Chondrocyte (in vitro differentiated cells): ENCODE data around the gene RPS6KB2. TPM values are rescaled to one million over a fixed set of nuclear protein-coding genes. Genes with fewer than 3 reads are reported as not detected.

ENCODE experiments used
- DNase-seq: peaks from one replicate; pipeline ENCODE4 v3.0.0; 2021; ENCODE audit warnings: mixed read lengths, low spot score
- H3K27ac Mint-ChIP-seq: one replicate; pipeline ENCODE4 v1.8.0; 2021; ENCODE audit warnings: mild to moderate bottlenecking, moderate library complexity, mixed read lengths; ENCODE audit not compliant: unreplicated experiment
- H3K27me3 Mint-ChIP-seq: 2 replicates; pipeline ENCODE4 v1.8.0; 2021; ENCODE audit warnings: low read depth, mixed read lengths
- H3K36me3 Mint-ChIP-seq: 2 replicates; pipeline ENCODE4 v1.8.0; 2021; ENCODE audit warnings: low read depth, mixed read lengths
- H3K4me1 Mint-ChIP-seq: 2 replicates; pipeline ENCODE4 v1.8.0; 2021; ENCODE audit warnings: low read depth, mild to moderate bottlenecking, mixed read lengths
- H3K4me3 Mint-ChIP-seq: one replicate; pipeline ENCODE4 v1.8.0; 2021; ENCODE audit warnings: mild to moderate bottlenecking, moderate library complexity, mixed read lengths; ENCODE audit not compliant: unreplicated experiment
- H3K9me3 Mint-ChIP-seq: 2 replicates; pipeline ENCODE4 v1.8.0; 2021; ENCODE audit warnings: low read depth, mixed read lengths
- total RNA-seq: library from RNA; stranded (reverse); gene quantifications from 3 replicates; pipeline ENCODE4 v1.2.1, GENCODE V29; 2021
- TF ChIP-seq, protein P1 (sequence below): fragments of 200-600 bp; sonication (generic); IDR thresholded peaks from 2 replicates; pipeline ENCODE4 v1.5.0; 2021; ENCODE audit warnings: antibody characterized with exemption, mild to moderate bottlenecking, moderate library complexity

Gene RPS6KB2
- total RNA-seq, 1 donor from 2014 or later = 42.3 TPM

DNA sequence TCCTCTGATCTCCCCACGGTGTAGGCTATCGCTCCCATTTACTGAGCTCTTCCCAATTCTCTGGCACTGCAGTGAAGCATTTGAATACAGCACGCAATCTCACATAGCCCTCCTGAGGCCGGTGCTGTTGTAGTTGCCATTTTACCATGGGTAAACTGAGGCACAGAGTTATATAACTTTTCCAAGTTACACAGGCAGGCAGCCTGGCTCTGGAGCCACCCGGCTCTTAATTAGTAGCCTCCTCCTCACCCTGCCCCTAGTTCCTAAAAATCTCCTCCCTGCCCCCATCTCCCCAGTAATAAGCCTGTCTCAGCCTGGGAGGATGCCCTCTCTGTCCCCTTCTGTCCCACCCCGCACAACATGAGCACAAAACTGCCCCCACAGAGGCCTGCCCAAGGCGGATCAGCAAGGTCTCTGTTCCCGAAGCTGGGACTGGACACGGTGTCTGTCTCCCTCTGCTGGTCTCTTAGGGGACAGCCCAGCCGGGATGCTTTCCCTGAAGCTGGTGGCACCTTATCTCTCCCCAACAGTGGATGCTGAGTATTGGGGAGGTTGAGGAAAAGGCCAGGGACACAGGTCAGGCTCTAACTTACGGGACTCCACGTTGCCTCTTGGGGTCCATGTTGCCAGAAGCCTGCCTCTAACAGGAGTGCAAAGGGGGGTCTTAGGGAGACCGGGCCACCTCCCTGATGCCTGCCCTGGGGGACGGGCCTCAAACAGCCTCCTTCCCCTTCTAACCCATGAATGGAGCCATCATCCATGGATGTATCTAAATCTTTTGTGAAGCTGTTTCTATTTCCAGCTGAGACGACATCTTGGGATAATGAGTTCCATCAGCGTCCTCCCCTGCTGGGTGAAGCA, 45.8 kb upstream of the RPS6KB2 start:
- peaks cover 26% of the 10 kb centered on the region for H3K4me1 Mint-ChIP-seq
- H3K9me3 Mint-ChIP-seq = no peaks in the 10 kb centered on the region
- H3K4me3 Mint-ChIP-seq = no peak overlapping the region
- no peaks in the 10 kb centered on the region for H3K27me3 Mint-ChIP-seq
- no peak for DNase-seq
- TF ChIP-seq, protein P1, sequence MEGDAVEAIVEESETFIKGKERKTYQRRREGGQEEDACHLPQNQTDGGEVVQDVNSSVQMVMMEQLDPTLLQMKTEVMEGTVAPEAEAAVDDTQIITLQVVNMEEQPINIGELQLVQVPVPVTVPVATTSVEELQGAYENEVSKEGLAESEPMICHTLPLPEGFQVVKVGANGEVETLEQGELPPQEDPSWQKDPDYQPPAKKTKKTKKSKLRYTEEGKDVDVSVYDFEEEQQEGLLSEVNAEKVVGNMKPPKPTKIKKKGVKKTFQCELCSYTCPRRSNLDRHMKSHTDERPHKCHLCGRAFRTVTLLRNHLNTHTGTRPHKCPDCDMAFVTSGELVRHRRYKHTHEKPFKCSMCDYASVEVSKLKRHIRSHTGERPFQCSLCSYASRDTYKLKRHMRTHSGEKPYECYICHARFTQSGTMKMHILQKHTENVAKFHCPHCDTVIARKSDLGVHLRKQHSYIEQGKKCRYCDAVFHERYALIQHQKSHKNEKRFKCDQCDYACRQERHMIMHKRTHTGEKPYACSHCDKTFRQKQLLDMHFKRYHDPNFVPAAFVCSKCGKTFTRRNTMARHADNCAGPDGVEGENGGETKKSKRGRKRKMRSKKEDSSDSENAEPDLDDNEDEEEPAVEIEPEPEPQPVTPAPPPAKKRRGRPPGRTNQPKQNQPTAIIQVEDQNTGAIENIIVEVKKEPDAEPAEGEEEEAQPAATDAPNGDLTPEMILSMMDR = peak; percentile 96
- no peak overlapping the region for H3K27ac Mint-ChIP-seq
- no peaks in the 10 kb centered on the region for H3K36me3 Mint-ChIP-seq

DNA sequence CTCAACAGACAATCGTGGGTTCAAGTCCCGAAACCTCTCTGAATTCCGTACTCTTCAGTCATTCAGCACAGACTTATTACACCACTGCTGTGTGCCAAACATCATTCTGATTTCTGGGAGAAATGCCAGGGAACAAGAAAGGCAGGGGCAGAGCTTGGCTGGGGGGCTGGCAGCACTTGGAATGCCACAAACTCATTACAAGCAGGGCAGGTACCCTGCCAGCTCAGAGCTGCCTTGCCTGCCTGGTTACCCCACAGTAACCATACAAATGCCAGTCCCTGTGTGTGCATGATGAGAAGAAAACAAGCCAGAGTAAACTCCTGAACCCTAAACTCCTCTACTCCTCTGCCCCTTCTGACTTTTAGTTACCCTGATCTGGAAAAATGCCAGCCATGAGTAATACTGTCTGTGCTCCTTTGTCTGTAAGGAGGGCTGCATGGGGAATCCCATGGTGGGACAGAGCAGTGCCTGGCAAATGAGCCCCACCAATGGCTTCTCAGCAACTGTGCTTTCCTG, 43.4 kb upstream of the RPS6KB2 start:
- TF ChIP-seq, protein P1 = no peak
- peaks cover 24% of the 10 kb centered on the region for H3K4me1 Mint-ChIP-seq
- no peaks in the 10 kb centered on the region for H3K9me3 Mint-ChIP-seq
- no peaks in the 10 kb centered on the region for H3K27me3 Mint-ChIP-seq
- H3K27ac Mint-ChIP-seq = no peak overlapping the region
- no peak overlapping the region for H3K4me3 Mint-ChIP-seq
- no peaks in the 10 kb centered on the region for H3K36me3 Mint-ChIP-seq
- no peak for DNase-seq

DNA sequence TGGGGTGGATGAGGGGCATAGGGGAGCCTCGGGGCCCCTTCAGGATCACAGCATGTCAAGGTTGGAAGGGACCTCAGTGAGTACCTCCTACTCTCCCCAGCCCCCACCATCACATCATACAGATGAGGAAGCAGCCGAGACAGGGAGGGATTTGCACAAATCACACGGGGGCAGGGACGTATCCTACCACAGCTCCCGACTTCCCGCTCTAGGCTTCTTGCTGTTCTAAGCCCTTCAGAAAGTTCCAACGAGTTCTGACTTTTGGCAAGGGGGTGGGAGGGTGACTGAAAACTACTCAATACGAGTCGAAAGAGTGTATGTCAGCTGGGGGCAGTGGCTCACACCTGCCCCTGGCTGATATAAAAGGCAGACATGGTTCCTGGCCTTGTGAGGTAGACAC, 41.2 kb upstream of the RPS6KB2 start:
- TF ChIP-seq, protein P1 = no peak
- Mint-ChIP-seq H3K4me3 (no peak overlapping the region), H3K27ac (no peak overlapping the region), H3K36me3 (no peaks in the 10 kb centered on the region), H3K9me3 (no peaks in the 10 kb centered on the region), H3K4me1 (peaks cover 32% of the 10 kb centered on the region), H3K27me3 (no peaks in the 10 kb centered on the region)
- no peak for DNase-seq

DNA sequence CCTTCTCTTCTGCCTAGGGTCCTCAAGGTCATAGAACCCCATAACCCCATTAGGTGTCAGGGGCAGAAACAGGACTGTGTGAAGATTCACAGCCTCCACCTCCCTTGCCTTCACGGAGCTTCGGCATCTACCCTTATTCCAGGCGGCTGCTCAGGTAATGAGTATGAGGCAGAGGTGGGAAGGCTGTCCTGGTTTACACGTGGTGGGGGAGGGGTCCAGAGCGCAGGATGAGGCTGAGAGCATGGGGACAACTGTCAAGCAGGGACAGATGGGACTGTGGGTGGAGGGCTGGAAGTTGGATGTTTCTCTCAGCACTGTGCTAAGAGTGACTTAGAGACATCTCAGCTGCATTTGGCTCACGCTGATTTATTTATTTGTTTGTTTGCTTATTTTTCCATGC, 40.8 kb upstream of the RPS6KB2 start:
- no peak overlapping the region for H3K4me3 Mint-ChIP-seq
- no peaks in the 10 kb centered on the region for H3K36me3 Mint-ChIP-seq
- TF ChIP-seq, protein P1 = no peak
- no peaks in the 10 kb centered on the region for H3K9me3 Mint-ChIP-seq
- H3K4me1 Mint-ChIP-seq = peaks cover 34% of the 10 kb centered on the region
- DNase-seq = no peak
- no peaks in the 10 kb centered on the region for H3K27me3 Mint-ChIP-seq
- no peak overlapping the region for H3K27ac Mint-ChIP-seq

DNA sequence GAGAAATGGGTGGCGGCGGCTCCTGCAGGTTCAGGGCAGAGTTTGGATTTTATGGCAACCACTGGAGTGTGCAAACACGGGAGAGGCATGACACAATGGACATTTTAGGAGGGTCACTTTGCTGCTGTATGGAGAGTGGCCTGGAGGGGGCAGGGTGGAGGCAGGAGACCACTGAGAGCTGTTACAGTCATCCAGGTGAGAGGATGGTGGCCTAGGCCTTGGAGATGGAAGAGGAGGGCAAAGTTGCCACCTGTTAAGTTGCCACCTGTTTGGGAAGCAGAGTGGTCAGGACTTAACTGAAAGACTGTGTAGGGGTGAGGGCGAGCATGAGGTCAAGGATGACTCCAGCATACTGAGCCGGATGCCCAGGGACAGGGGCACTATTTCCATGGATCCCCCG, 38.8 kb upstream of the RPS6KB2 start:
- TF ChIP-seq, protein P1 = peak; percentile 77
- Mint-ChIP-seq H3K27ac (peak overlapping the region; percentile 14), H3K27me3 (no peaks in the 10 kb centered on the region), H3K4me1 (peaks cover 34% of the 10 kb centered on the region), H3K4me3 (peak overlapping the region; percentile 42), H3K9me3 (no peaks in the 10 kb centered on the region), H3K36me3 (peaks cover 1% of the 10 kb centered on the region)
- no peak for DNase-seq
